HG03354 (cell line): ENCODE data around the gene MAD2L1BP.
"Not testable (repeated sequence)": the region's sequence is repeated elsewhere in the genome, so short reads cannot be mapped to it uniquely, and the experiment has no call there.

Experiments used
- ATAC-seq: cut with Tn5 transposase; IDR thresholded peaks from one replicate; pipeline ENCODE4 v1.9.1; 2021; ENCODE audit warnings: mild to moderate bottlenecking; ENCODE audit not compliant: unreplicated experiment, poor library complexity, severe bottlenecking

MAD2L1BP gene

GRCh38 chr6:43658161-43658560, 22.5 kb downstream of the MAD2L1BP start:
- no peak for ATAC-seq

GRCh38 chr6:43662948-43663347, 27.3 kb downstream of the MAD2L1BP start:
- ATAC-seq, result not testable (repeated sequence)

GRCh38 chr6:43665376-43665775, 29.7 kb downstream of the MAD2L1BP start:
- no peak for ATAC-seq

- ATAC-seq, result no peak
Measured at GRCh38 chr6:43666196-43666920, 30.7 kb downstream of the MAD2L1BP start.

- ATAC-seq, result peak; percentile 49
Measured at GRCh38 chr6:43667245-43668150, 31.9 kb downstream of the MAD2L1BP start.

- ATAC-seq, result peak; percentile 57
Measured at GRCh38 chr6:43668151-43669028, 32.8 kb downstream of the MAD2L1BP start.

- no peak for ATAC-seq
Measured at GRCh38 chr6:43669050-43669921, 33.6 kb downstream of the MAD2L1BP start.

GRCh38 chr6:43669922-43670622, 34.4 kb downstream of the MAD2L1BP start:
- no peak for ATAC-seq

GRCh38 chr6:43670623-43670986, 35.0 kb downstream of the MAD2L1BP start:
- no peak for ATAC-seq

- no peak for ATAC-seq
Measured at GRCh38 chr6:43671011-43671800, 35.6 kb downstream of the MAD2L1BP start.

- ATAC-seq, result no peak
Measured at GRCh38 chr6:43671801-43672690, 36.4 kb downstream of the MAD2L1BP start.

- no peak for ATAC-seq
Measured at GRCh38 chr6:43673444-43674084, 37.9 kb downstream of the MAD2L1BP start.

GRCh38 chr6:43674291-43674690, 38.7 kb downstream of the MAD2L1BP start:
- ATAC-seq, result no peak

- ATAC-seq, result no peak
Measured at GRCh38 chr6:43674921-43675320, 39.3 kb downstream of the MAD2L1BP start.

GRCh38 chr6:43676962-43677606, 41.4 kb downstream of the MAD2L1BP start:
- ATAC-seq, result no peak

GRCh38 chr6:43677759-43678158, 42.1 kb downstream of the MAD2L1BP start:
- no peak for ATAC-seq
